Gastroesophageal sphincter (tissue), 3 donors: Measurements from ENCODE around the gene COLEC12.

Source experiments
- CTCF ChIP-seq, 4 experiments: fragments of 200-600 bp in 2 of 4; fragments of 450-650 bp in 2 of 4; sonication (generic) in 1 of 4; IDR thresholded peaks; one replicate each; pipeline ENCODE4 v1.5.1; 2017 to 2019; ENCODE audit warnings: antibody characterized with exemption in 4 of 4, mild to moderate bottlenecking in 2 of 4, moderate library complexity in 2 of 4
- POLR2A ChIP-seq, 2 donors: fragments of 450-650 bp; IDR thresholded peaks; one replicate each; pipeline ENCODE4 v1.6.1; 2017; ENCODE audit warnings: antibody characterized with exemption in 2 of 2, mild to moderate bottlenecking in 2 of 2, moderate library complexity in 1 of 2
- POLR2AphosphoS5 ChIP-seq: sonication (generic); formaldehyde crosslinking; IDR thresholded peaks from one replicate; pipeline ENCODE4 v1.6.1; 2017; ENCODE audit warnings: antibody characterized with exemption

- TF ChIP-seq CTCF (IDR thresholded peaks at IDR 0.05), result no peak
- TF ChIP-seq POLR2AphosphoS5, result no peak
- TF ChIP-seq POLR2A (IDR thresholded peaks at IDR 0.05), result no peak
Measured at GRCh38 chr18:473802-474201, 26.7 kb downstream of the COLEC12 start.
